Pancreas (tissue), 10 donors: ENCODE measurements around the gene OXNAD1. TPM values are rescaled to one million over a fixed set of nuclear protein-coding genes. Genes with fewer than 3 reads are reported as not detected.

Experiments
- ATAC-seq, 4 donors: fragments of 200-7000 bp; cut with Tn5 transposase; one replicate each; pipeline versions ENCODE4 v1.8.0 to v1.9.1; 2020; ENCODE audit warnings: mild to moderate bottlenecking in 4 of 4, moderate library complexity in 4 of 4
- DNase-seq, 6 donors: peaks; one replicate each; pipeline ENCODE4 v3.0.0-alpha.2; 2020
- FAIRE-seq: peaks from 2 replicates; lab custom pipeline; 2012; peaks lifted over from hg19 to GRCh38; lab: Jason Lieb, UNC
- H3K27ac ChIP-seq, 4 donors: fragments of 200-600 bp; sonication (generic); 1 replicate in 3 of 4; 2 replicates in 1 of 4; pipeline versions ENCODE4 v1.5.0 to v1.8.0; 2020
- H3K27me3 ChIP-seq, 4 donors: fragments of 200-600 bp; one replicate each; pipeline ENCODE4 v1.8.0; 2021
- H3K36me3 ChIP-seq, 3 donors: fragments of 200-600 bp; sonication (generic) in 1 of 3; one replicate each; pipeline versions ENCODE4 v1.5.0 to v1.8.0; 2020 to 2021
- H3K4me1 ChIP-seq, 3 donors: fragments of 200-600 bp; one replicate each; pipeline ENCODE4 v1.8.0; 2021
- H3K4me3 ChIP-seq, 4 donors: fragments of 200-600 bp; sonication (generic) in 2 of 4; one replicate each; pipeline versions ENCODE4 v1.5.0 to v1.8.0; 2020 to 2021
- H3K9me3 ChIP-seq, 4 donors: fragments of 200-600 bp; one replicate each; pipeline ENCODE4 v1.8.0; 2021
- CTCF ChIP-seq, 4 donors: fragments of 200-600 bp; sonication (generic) in 3 of 4; IDR thresholded peaks; one replicate each; pipeline versions ENCODE4 v1.5.0 to v1.8.0; 2021; ENCODE audit warnings: antibody characterized with exemption in 4 of 4
- WGBS, 2 donors: extraction: QIAGEN DNeasy Blood & Tissue Kit; methylation state at CpG; one replicate each; pipeline ENCODE4 v1.1.7; 2013; 5-methylcytosine and 5-hydroxymethylcytosine counted together
- intact Hi-C, 3 donors: fragments of 100-400 bp; cut with DNase I; formaldehyde crosslinking; loops; one replicate each; pipeline versions ENCODE4 v1.11.1 to v1.14.2; 2022
- polyA plus RNA-seq, 2 donors: library from polyadenylated mRNA; stranded (reverse); fragments of 200-250 nt; gene quantifications; one replicate each; pipeline ENCODE4 v1.2.3, GENCODE V29; 2013
- total RNA-seq, 6 donors: library from RNA; stranded (reverse); fragmentation: NEBNext Ultra II Directional in 4 of 6; extraction: Animal tissue kit (Norgen Biotek cat#: 25700) in 4 of 6; gene quantifications; one replicate each; pipeline versions ENCODE4 v1.2.1 to v1.2.4, GENCODE V29; 2021 to 2023
- donor health status: healthy with polysubstance abuse.
- donor health status: DM: no; HTN: no; CAD: no; lungs with moderate emphysema.
- donor health status: DM: no; HTN: no; CAD: no.
- donor health status: control.
- donor health status: control.
- donor health status: Bipolar disorder and iron deficiency.
- donor health status: DM: yes; HTN: yes; CAD: no.
- donor health status: DM: no; HTN: no; CAD: no.
- donor health status: DM: no; HTN: no; CAD: no.
- donor health status: DM: yes; HTN: yes; CAD: no.

Gene OXNAD1
- total and polyA plus RNA-seq, 8 donors: 2.8 to 6.7 (median 4.0) TPM

GRCh38 chr3:16264174-16264707 is 771 bp upstream of the OXNAD1 start:
- no peak for DNase-seq
- Histone ChIP-seq H3K36me3 (peaks cover 0 to 10% (median 0%) of the 10 kb centered on the region in 3 donors), H3K27me3 (no peaks in the 10 kb centered on the region), H3K4me1 (peaks cover 5 to 34% (median 9%) of the 10 kb centered on the region in 3 donors), H3K9me3 (no peaks in the 10 kb centered on the region), H3K27ac (peak overlapping the region; percentile 94 to 97 (median 96)), H3K4me3 (peak overlapping the region; percentile 63 to 90 (median 73))
- intact Hi-C loops: no loop called here
- ATAC-seq: no peak
- WGBS, 2 donors: 0 to 1% methylated on average over 21 of the region's 21 CpGs
- no peak for TF ChIP-seq CTCF (IDR thresholded peaks at IDR 0.05)
- FAIRE-seq: no peak

DNA sequence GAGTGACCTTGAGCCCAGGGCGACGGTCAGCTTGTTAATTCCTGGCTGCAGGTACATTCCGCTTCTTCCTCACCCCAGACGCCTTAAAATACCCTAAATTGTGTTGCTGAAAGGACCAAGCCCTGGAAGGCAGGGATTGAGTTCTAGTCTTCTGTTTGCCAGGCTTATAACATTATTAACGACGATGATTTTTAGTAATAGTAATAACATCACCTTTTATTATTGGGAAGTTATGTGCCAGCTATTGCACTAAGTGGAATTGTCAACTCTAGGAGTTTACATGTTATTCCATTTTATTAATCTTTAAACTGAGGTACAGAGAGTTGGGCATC is 409 bp downstream of the OXNAD1 start:
- no peak for FAIRE-seq

DNA sequence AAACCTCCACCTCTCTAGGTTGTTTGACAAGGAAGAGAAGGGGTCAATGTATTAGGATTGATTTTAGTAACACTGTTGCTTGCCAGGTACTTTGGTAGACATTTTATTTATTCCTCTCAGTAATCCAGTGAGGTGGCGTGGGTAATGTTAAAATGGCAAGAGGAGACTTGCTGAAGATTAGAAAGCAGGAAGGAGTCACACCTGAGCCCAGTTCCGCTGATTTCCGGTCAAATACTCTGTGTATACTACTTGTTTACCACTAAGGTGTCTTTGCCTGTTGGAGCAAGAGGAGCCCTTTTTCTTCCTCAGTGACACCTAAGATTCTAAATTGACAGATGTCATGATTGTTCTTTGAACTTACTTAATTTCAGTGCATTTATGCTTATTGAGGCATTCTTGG is 1.7 kb downstream of the OXNAD1 start:
- H3K9me3 ChIP-seq: no peaks in the 10 kb centered on the region
- intact Hi-C loops: no loop called here
- ATAC-seq (no peak), FAIRE-seq (no peak), DNase-seq (no peak)
- H3K36me3 ChIP-seq: peaks cover 0 to 9% (median 4%) of the 10 kb centered on the region in 3 donors
- H3K4me1 ChIP-seq: peaks cover 5 to 34% (median 9%) of the 10 kb centered on the region in 3 donors
- WGBS, 2 donors: 34 to 62% methylated on average over 3 of the region's 3 CpGs
- no peaks in the 10 kb centered on the region for H3K27me3 ChIP-seq
- peak overlapping the region in 1 of 4 donors; percentile 90 for H3K4me3 ChIP-seq
- no peak for TF ChIP-seq CTCF (IDR thresholded peaks at IDR 0.05)
- H3K27ac ChIP-seq: no peak overlapping the region

More for the DNA sequence above, 409 bp downstream of the OXNAD1 start:
- no peak for TF ChIP-seq CTCF (IDR thresholded peaks at IDR 0.05)
- ATAC-seq (no peak), DNase-seq (no peak)
- H3K4me3 ChIP-seq: peak overlapping the region; percentile 63 to 90 (median 73)
- peak overlapping the region; percentile 94 to 97 (median 96) for H3K27ac ChIP-seq
- 0 to 1% methylated on average over 6 of the region's 6 CpGs for WGBS, 2 donors
- intact Hi-C loops: no loop called here
- H3K36me3 ChIP-seq: peaks cover 0 to under 1% (median 0%) of the 10 kb centered on the region in 3 donors
- H3K9me3 ChIP-seq: no peaks in the 10 kb centered on the region
- H3K4me1 ChIP-seq: peaks cover 5 to 34% (median 9%) of the 10 kb centered on the region in 3 donors
- no peaks in the 10 kb centered on the region for H3K27me3 ChIP-seq

GRCh38 chr3:16270855-16271254 is 5.8 kb downstream of the OXNAD1 start:
- no peaks in the 10 kb centered on the region for H3K9me3 ChIP-seq
- no peak overlapping the region for H3K4me3 ChIP-seq
- 91 to 93% methylated on average over 10 of the region's 10 CpGs for WGBS, 2 donors
- DNase-seq: no peak
- H3K27ac ChIP-seq: no peak overlapping the region
- no peak for TF ChIP-seq CTCF (IDR thresholded peaks at IDR 0.05)
- no peaks in the 10 kb centered on the region for H3K27me3 ChIP-seq
- no peak for FAIRE-seq
- H3K36me3 ChIP-seq: peaks cover 0 to 17% (median 4%) of the 10 kb centered on the region in 3 donors
- intact Hi-C loops: loop anchor here in 1 of 3 donors (5.0 kb wide), 1 partner anchor 276 kb away; no protein-coding TSS in a partner anchor
- H3K4me1 ChIP-seq: peaks cover 2 to 22% (median 8%) of the 10 kb centered on the region in 3 donors
- ATAC-seq: no peak

GRCh38 chr3:16272588-16272987 is 7.6 kb downstream of the OXNAD1 start:
- no peak for TF ChIP-seq CTCF (IDR thresholded peaks at IDR 0.05)
- DNase-seq (no peak), FAIRE-seq (no peak), ATAC-seq (no peak)
- Histone ChIP-seq H3K27ac (no peak overlapping the region), H3K36me3 (peaks cover 0 to 17% (median 4%) of the 10 kb centered on the region in 3 donors), H3K4me3 (no peak overlapping the region), H3K4me1 (peaks cover 0 to 6% (median 0%) of the 10 kb centered on the region in 3 donors), H3K9me3 (no peaks in the 10 kb centered on the region), H3K27me3 (no peaks in the 10 kb centered on the region)
- WGBS, 2 donors: 79 to 86% methylated on average over 1 of the region's 1 CpG
- intact Hi-C loops: loop anchor here in 1 of 3 donors (5.0 kb wide), 1 partner anchor 275 kb away; no protein-coding TSS in a partner anchor
